K562 (cell line): ENCODE data around the gene CELF4. TPM values are rescaled to one million over a fixed set of nuclear protein-coding genes. Genes with fewer than 3 reads are reported as not detected.

Source experiments
- ATAC-seq: fragments of 200-7000 bp; cut with Tn5 transposase; 3 replicates; pipeline ENCODE4 v1.9.1; 2020; ENCODE audit warnings: moderate library complexity
- BruUV-seq: library from RNA; stranded (reverse); fragments of 400-500 nt; replicated peaks from 2 replicates; lab custom pipeline; 2021; lab: Mats Ljungman, UMichigan
- CTCF ChIA-PET: fragments of 300-600 bp; formaldehyde crosslinking; extraction: SDS; loops from one replicate; lab custom pipeline; 2021; ENCODE audit warnings: low intra/inter-chr PET ratio; lab: Yijun Ruan, JAX
- POLR2A ChIA-PET: fragments of 300-600, 350-650 bp; sonication (Branson Sonifier 250); formaldehyde crosslinking; extraction: SDS; loops from one replicate; lab custom pipeline; 2021; ENCODE audit warnings: antibody characterized with exemption, inconsistent platforms; lab: Yijun Ruan, JAX
- DNase-seq, 4 experiments: peaks; one replicate each; pipeline versions ENCODE4 v3.0.0 to v3.0.0-alpha.2; 2011 to 2018; ENCODE audit warnings: low spot score in 3 of 4, mixed read lengths in 3 of 4; ENCODE audit errors: extremely low read depth in 1 of 4
- FAIRE-seq: peaks from 2 replicates; lab custom pipeline; 2011; peaks lifted over from hg19 to GRCh38; lab: Jason Lieb, UNC
- H2AFZ ChIP-seq: 2 replicates; pipeline ENCODE4 v1.6.0; 2011; ENCODE audit warnings: low read depth, low read length, control low read depth, inconsistent platforms
- H3K27ac ChIP-seq: fragments of 200-600 bp; 3 replicates; pipeline ENCODE4 v1.8.0; 2011; ENCODE audit warnings: low read depth, mild to moderate bottlenecking, control low read depth, inconsistent platforms, low read length, moderate library complexity, mixed read lengths; ENCODE audit errors: extremely low read depth
- H3K27me3 ChIP-seq, 2 experiments: fragments of 300-600 bp in 1 of 2; 2 replicates in 1 of 2; 3 replicates in 1 of 2; pipeline versions ENCODE4 v1.6.0 to v1.8.0; 2011; ENCODE audit warnings: inconsistent platforms in 2 of 2, low read length in 2 of 2, mild to moderate bottlenecking in 1 of 2, mixed read lengths in 1 of 2, moderate library complexity in 1 of 2; ENCODE audit not compliant: control insufficient read depth in 2 of 2, insufficient read depth in 2 of 2
- H3K36me3 ChIP-seq: fragments of 300-600 bp; 3 replicates; pipeline ENCODE4 v1.8.0; 2011; ENCODE audit warnings: mild to moderate bottlenecking, low read length, inconsistent platforms; ENCODE audit not compliant: control insufficient read depth, insufficient read depth
- H3K4me1 ChIP-seq, 2 experiments: fragments of 200-600 bp in 1 of 2; replicated peaks in 1 of 2; 2 replicates in 1 of 2; 3 replicates in 1 of 2; pipeline versions ENCODE4 v1.5.1 to v1.8.0; 2011; ENCODE audit warnings: inconsistent platforms in 2 of 2, low read length in 2 of 2, mild to moderate bottlenecking in 1 of 2, mixed read lengths in 1 of 2, moderate library complexity in 1 of 2; ENCODE audit not compliant: control insufficient read depth in 2 of 2, insufficient read depth in 2 of 2
- H3K4me2 ChIP-seq: 2 replicates; pipeline ENCODE4 v1.6.1; 2011; ENCODE audit warnings: low read length, control low read depth, inconsistent platforms, mixed read lengths; ENCODE audit not compliant: insufficient read depth
- H3K4me3 ChIP-seq: fragments of 200-600 bp; sonication (generic), shearing (Covaris generic); 2 replicates; pipeline ENCODE4 v1.5.1; 2016; ENCODE audit warnings: control low read depth, inconsistent platforms
- H3K79me2 ChIP-seq: fragments of 200-600 bp; 3 replicates; pipeline ENCODE4 v1.8.0; 2011; ENCODE audit warnings: low read length, inconsistent platforms; ENCODE audit not compliant: control insufficient read depth, insufficient read depth
- H3K9ac ChIP-seq, 2 experiments: 2 replicates each; pipeline versions ENCODE4 v1.6.0 to v1.6.1; 2011; ENCODE audit warnings: low read depth in 2 of 2, low read length in 2 of 2, control low read depth in 1 of 2, inconsistent platforms in 1 of 2, mild to moderate bottlenecking in 1 of 2, mixed read lengths in 1 of 2; ENCODE audit not compliant: insufficient read depth in 1 of 2
- H3K9me1 ChIP-seq: one replicate; pipeline ENCODE4 v1.6.0; 2011; ENCODE audit warnings: inconsistent platforms, mild to moderate bottlenecking, low read length, moderate library complexity; ENCODE audit not compliant: control insufficient read depth, insufficient read depth
- H3K9me3 ChIP-seq: replicated peaks from 2 replicates; pipeline ENCODE4 v1.5.1; 2011; ENCODE audit warnings: low read depth, low read length, inconsistent platforms; ENCODE audit not compliant: control insufficient read depth, insufficient read depth
- H4K20me1 ChIP-seq: replicated peaks from 2 replicates; pipeline ENCODE4 v1.6.1; 2011; ENCODE audit warnings: low read length, inconsistent platforms, mixed read lengths; ENCODE audit not compliant: control insufficient read depth, insufficient read depth
- ARID2 ChIP-seq: fragments of 450-650 bp; IDR thresholded peaks from 2 replicates; pipeline ENCODE4 v1.6.1; 2017; ENCODE audit warnings: antibody characterized with exemption, mild to moderate bottlenecking
- CC2D1A ChIP-seq: fragments of 450-650 bp; IDR thresholded peaks from 2 replicates; pipeline ENCODE4 v1.6.1; 2017; ENCODE audit warnings: mild to moderate bottlenecking
- HCFC1 ChIP-seq: IDR thresholded peaks from 2 replicates; pipeline ENCODE4 v1.6.1; 2012; ENCODE audit warnings: low read depth, low read length, improper control_type of control experiment
- L3MBTL2 ChIP-seq: fragments of 450-650 bp; IDR thresholded peaks from 2 replicates; pipeline ENCODE4 v1.6.1; 2016; ENCODE audit warnings: mild to moderate bottlenecking, moderate library complexity
- NONO ChIP-seq, 2 experiments: fragments of 200-400 bp in 1 of 2; fragments of 450-650 bp in 1 of 2; formaldehyde crosslinking in 1 of 2; IDR thresholded peaks; 2 replicates each; pipeline ENCODE4 v1.6.1; 2017; ENCODE audit warnings: low read depth in 2 of 2, mild to moderate bottlenecking in 2 of 2, moderate library complexity in 2 of 2, low read length in 1 of 2
- PREB ChIP-seq: sonication (generic); formaldehyde crosslinking; IDR thresholded peaks from 2 replicates; pipeline ENCODE4 v1.8.1; 2023; ENCODE audit warnings: mild to moderate bottlenecking, missing genetic modification reagents
- SMARCE1 ChIP-seq: fragments of 450-650 bp; IDR thresholded peaks from 2 replicates; pipeline ENCODE4 v1.7.1; 2016; ENCODE audit warnings: mild to moderate bottlenecking
- TOE1 ChIP-seq, 2 experiments: fragments of 450-650 bp in 1 of 2; sonication (generic) in 1 of 2; formaldehyde crosslinking in 1 of 2; IDR thresholded peaks; 2 replicates each; pipeline versions ENCODE4 v1.7.1 to v1.8.0; 2016 to 2022; ENCODE audit warnings: borderline replicate concordance in 2 of 2, mild to moderate bottlenecking in 2 of 2, antibody characterized with exemption in 1 of 2, inconsistent platforms in 1 of 2, low read depth in 1 of 2, missing genetic modification reagents in 1 of 2, moderate library complexity in 1 of 2
- ZBTB8A ChIP-seq: fragments of 450-650 bp; IDR thresholded peaks from 2 replicates; pipeline ENCODE4 v1.6.1; 2018; ENCODE audit warnings: mild to moderate bottlenecking, moderate library complexity; ENCODE audit not compliant: partially characterized antibody
- WGBS: fragments of 100-300 bp; shearing (Covaris generic); methylation state at CpG from one replicate; pipeline ENCODE4 v1.1.6; 2016; ENCODE audit warnings: low coverage, mixed read lengths; ENCODE audit not compliant: insufficient coverage; ENCODE audit errors: missing lambda C conversion rate; 5-methylcytosine and 5-hydroxymethylcytosine counted together
- in situ Hi-C: fragments of 300-500 bp; cut with MboI; formaldehyde crosslinking; loops from 4 replicates; pipeline ENCODE4 v1.15.0; 2018; ENCODE audit warnings: inconsistent platforms, mixed read lengths
- intact Hi-C: fragments of 100-400 bp; cut with micrococcal nuclease; formaldehyde crosslinking; loops from 2 replicates; pipeline ENCODE4 v1.14.2; 2022
- polyA plus RNA-seq, 8 experiments: library from polyadenylated mRNA; depleted of rRNA in 4 of 8; stranded (reverse) in 5 of 8; unstranded in 3 of 8; fragments of >200 nt; fragmentation: Nextera tagmentation in 2 of 8; fragmentation: Illumina TruSeq in 1 of 8; extraction: Ambion mirVana in 2 of 8; extraction: Trizol in 1 of 8; gene quantifications; 2 replicates each; pipeline versions ENCODE4 v1.2.1 to v1.2.3, GENCODE V29; 2011 to 2014; ENCODE audit warnings: inconsistent platforms in 1 of 8, missing spikeins in 1 of 8
- total RNA-seq, 7 experiments: library from RNA; depleted of rRNA in 6 of 7; stranded (reverse); fragments of >200 nt in 6 of 7; fragmentation: Illumina TruSeq in 2 of 7; extraction: Trizol in 2 of 7; gene quantifications; 2 replicates each; pipeline versions ENCODE4 v1.2.1 to v1.2.3, GENCODE V29; 2011 to 2021; ENCODE audit warnings: low replicate concordance in 1 of 7

CELF4 gene
- total and polyA plus RNA-seq, 9 of the 15 experiments (the other 6 are each of a cell fraction or from before 2014, with no cell fraction given), result 0.04 to 0.24 (median 0.07) TPM; not detected in 3

GRCh38 chr18:37231251-37231650, 334.3 kb downstream of the CELF4 start:
- no peak overlapping the region for H3K27ac ChIP-seq
- in situ Hi-C loops (no loop called here), intact Hi-C loops (no loop called here)
- no peak overlapping the region for H3K9ac ChIP-seq
- no peaks in the 10 kb centered on the region for H3K79me2 ChIP-seq
- POLR2A ChIA-PET, result no interaction called here
- no peak; the same call in 2 of the 3 replicates for ATAC-seq
- TF ChIP-seq ZBTB8A (no peak), CC2D1A (no peak), PREB (no peak), L3MBTL2 (no peak), SMARCE1 (no peak), HCFC1 (no peak), NONO (IDR thresholded peaks at IDR 0.05; ENCODE audit: low read depth in 2 of 2, low read length in 1 of 2) (no peak), ARID2 (no peak), TOE1 (IDR thresholded peaks at IDR 0.05; ENCODE audit: borderline replicate concordance) (no peak), TOE1 (CRISPR knock-in tag; IDR thresholded peaks at IDR 0.05; ENCODE audit: borderline replicate concordance, low read depth) (no peak)
- WGBS, result 4% methylated on average over 3 of the region's 3 CpGs
- H3K36me3 ChIP-seq, result no peaks in the 10 kb centered on the region
- no peak overlapping the region for H3K4me3 ChIP-seq
- H3K9me3 ChIP-seq, result no peaks in the 10 kb centered on the region
- no TSS peak for BruUV-seq
- no peaks in the 10 kb centered on the region for H3K27me3 ChIP-seq
- no peak for FAIRE-seq
- H3K9me1 ChIP-seq, result peaks cover 3% of the 10 kb centered on the region
- DNase-seq, result no peak
- no peaks in the 10 kb centered on the region for H4K20me1 ChIP-seq
- H2AFZ ChIP-seq, result no peak overlapping the region
- H3K4me2 ChIP-seq, result no peak overlapping the region
- no peaks in the 10 kb centered on the region for H3K4me1 ChIP-seq
- CTCF ChIA-PET, result no interaction called here
